ENCODE results near the gene ZNF407.

The ZNF407 gene

DNA sequence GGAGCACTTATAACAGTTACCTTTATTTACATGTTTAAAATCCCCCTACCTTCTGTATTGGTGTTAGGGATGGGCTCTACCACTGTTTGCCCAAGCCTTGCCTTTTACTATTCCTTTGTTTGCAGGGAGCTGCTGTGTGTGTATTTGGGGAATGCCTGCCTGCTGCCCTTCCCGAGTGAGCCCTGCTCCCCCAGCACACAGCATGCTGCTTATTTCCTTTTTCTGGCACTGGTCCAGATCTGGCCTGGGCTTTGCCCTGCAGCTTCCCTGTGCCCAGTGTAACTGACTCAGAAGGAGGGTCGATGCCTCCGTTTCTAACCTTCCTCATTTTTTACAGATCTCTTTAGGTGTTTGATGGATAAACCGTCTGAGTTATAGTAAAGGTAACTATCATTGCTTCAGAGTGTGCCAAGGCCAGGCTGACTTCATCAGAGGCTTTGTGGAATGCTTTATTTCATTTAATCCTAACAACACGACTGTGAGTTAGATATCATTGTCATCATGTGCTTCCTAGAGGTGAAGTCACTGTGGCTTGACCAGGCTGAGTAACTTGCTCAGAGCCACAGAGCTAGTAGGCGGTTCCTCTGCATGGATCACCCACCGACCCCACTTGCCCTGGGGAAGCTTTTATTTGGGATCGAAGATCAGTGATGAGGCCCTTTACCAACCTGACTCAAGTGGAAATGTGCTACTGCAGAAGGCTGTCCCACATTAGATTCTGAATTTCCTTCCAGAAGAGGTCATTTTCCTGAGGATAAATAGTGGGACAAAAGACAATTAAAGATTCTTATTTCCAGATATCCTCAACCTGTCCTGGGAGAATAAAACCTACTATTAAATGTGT lies 238.8 kb downstream of the ZNF407 start:
- Histone ChIP-seq H3K9me3 (ENCODE audit: control insufficient read depth, insufficient read depth, low read length) (no peaks in the 10 kb centered on the region), H3K36me3 (ENCODE audit: control insufficient read depth, insufficient read depth, low read length) (no peaks in the 10 kb centered on the region), H3K27me3 (ENCODE audit: control insufficient read depth, insufficient read depth, low read length) (no peaks in the 10 kb centered on the region), H3K4me3 (ENCODE audit: low read length) (no peak overlapping the region), H3K27ac (ENCODE audit: low read length) (no peak overlapping the region), H3K4me1 (ENCODE audit: control insufficient read depth, insufficient read depth, low read length) (no peaks in the 10 kb centered on the region)
- no CpG with 5 or more reads among the region's 8 CpGs for WGBS (ENCODE audit: insufficient coverage, insufficient read length)
- DNase-seq (ENCODE audit: low read depth, low spot score), result no peak

DNA sequence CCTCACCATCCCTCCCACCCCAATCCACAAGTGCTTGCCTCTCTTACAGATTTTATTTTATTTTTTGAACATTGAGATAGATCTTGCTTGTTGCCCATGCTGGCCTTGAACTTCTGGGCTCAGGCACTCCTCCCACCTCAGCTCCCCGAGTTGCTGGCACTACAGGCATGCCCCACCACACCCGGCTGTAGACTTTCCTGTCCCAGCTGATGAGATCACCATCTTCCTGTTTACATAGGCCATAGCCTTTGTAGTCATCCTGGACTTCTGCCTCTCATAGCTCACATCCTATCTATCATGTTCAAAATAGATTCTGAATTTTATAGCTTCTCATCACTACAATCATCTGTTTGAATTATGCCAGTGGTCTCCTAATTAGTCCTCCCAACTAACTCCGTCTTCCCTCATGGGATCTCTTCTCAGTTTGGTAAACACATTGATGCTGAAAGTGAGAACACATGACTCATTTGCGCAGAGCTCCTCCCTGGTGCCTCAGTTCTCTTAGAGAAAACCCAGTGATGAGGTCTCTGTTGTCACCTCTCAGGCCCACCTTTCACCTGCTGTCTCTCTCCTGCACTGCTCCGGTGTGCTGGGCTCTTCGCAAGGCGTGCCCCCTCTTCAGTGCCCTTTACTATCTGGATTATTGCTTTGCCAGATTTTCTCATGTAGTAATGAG lies 243.0 kb downstream of the ZNF407 start:
- H3K4me1 ChIP-seq (ENCODE audit: control insufficient read depth, insufficient read depth, low read length), result no peaks in the 10 kb centered on the region
- no CpG with 5 or more reads among the region's 7 CpGs for WGBS (ENCODE audit: insufficient coverage, insufficient read length)
- no peak overlapping the region for H3K27ac ChIP-seq (ENCODE audit: low read length)
- DNase-seq (ENCODE audit: low read depth, low spot score), result no peak
- H3K4me3 ChIP-seq (ENCODE audit: low read length), result no peak overlapping the region
- H3K27me3 ChIP-seq (ENCODE audit: control insufficient read depth, insufficient read depth, low read length), result no peaks in the 10 kb centered on the region
- H3K9me3 ChIP-seq (ENCODE audit: control insufficient read depth, insufficient read depth, low read length), result no peaks in the 10 kb centered on the region
- no peaks in the 10 kb centered on the region for H3K36me3 ChIP-seq (ENCODE audit: control insufficient read depth, insufficient read depth, low read length)

GRCh38 chr18:74841248-74841647 lies 243.6 kb downstream of the ZNF407 start:
- DNase-seq (ENCODE audit: low read depth, low spot score), result no peak
- Histone ChIP-seq H3K36me3 (ENCODE audit: control insufficient read depth, insufficient read depth, low read length) (no peaks in the 10 kb centered on the region), H3K4me1 (ENCODE audit: control insufficient read depth, insufficient read depth, low read length) (no peaks in the 10 kb centered on the region), H3K27ac (ENCODE audit: low read length) (no peak overlapping the region), H3K27me3 (ENCODE audit: control insufficient read depth, insufficient read depth, low read length) (no peaks in the 10 kb centered on the region), H3K4me3 (ENCODE audit: low read length) (no peak overlapping the region), H3K9me3 (ENCODE audit: control insufficient read depth, insufficient read depth, low read length) (no peaks in the 10 kb centered on the region)
- WGBS (ENCODE audit: insufficient coverage, insufficient read length), result no CpG with 5 or more reads among the region's 6 CpGs

DNA sequence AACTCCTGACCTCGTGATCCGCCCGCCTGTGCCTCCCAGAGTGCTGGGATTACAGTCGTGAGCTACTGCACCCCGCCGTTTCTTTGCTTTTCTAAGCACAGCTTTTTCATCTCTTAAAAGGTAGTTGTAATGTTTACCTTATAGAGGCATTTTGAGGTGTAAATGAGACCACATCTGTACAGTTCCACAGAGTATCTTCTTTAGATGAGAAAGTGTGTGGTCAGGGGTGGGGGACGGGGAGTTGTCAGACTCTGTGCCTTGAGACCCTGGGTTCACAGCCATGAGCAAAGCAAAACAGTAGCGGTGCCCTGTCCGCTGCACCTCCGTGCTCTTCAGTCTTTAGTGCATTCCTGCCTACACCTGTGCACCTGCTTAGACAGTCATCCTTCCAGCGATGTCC lies 251.6 kb downstream of the ZNF407 start:
- no CpG with 5 or more reads among the region's 11 CpGs for WGBS (ENCODE audit: insufficient coverage, insufficient read length)
- no peaks in the 10 kb centered on the region for H3K27me3 ChIP-seq (ENCODE audit: control insufficient read depth, insufficient read depth, low read length)
- no peaks in the 10 kb centered on the region for H3K4me1 ChIP-seq (ENCODE audit: control insufficient read depth, insufficient read depth, low read length)
- no peak overlapping the region for H3K4me3 ChIP-seq (ENCODE audit: low read length)
- H3K9me3 ChIP-seq (ENCODE audit: control insufficient read depth, insufficient read depth, low read length), result no peaks in the 10 kb centered on the region
- H3K27ac ChIP-seq (ENCODE audit: low read length), result no peak overlapping the region
- no peaks in the 10 kb centered on the region for H3K36me3 ChIP-seq (ENCODE audit: control insufficient read depth, insufficient read depth, low read length)
- no peak for DNase-seq (ENCODE audit: low read depth, low spot score)

GRCh38 chr18:74856434-74856833 lies 258.8 kb downstream of the ZNF407 start:
- no peaks in the 10 kb centered on the region for H3K9me3 ChIP-seq (ENCODE audit: control insufficient read depth, insufficient read depth, low read length)
- no peak for DNase-seq (ENCODE audit: low read depth, low spot score)
- H3K4me1 ChIP-seq (ENCODE audit: control insufficient read depth, insufficient read depth, low read length), result no peaks in the 10 kb centered on the region
- H3K4me3 ChIP-seq (ENCODE audit: low read length), result no peak overlapping the region
- no peak overlapping the region for H3K27ac ChIP-seq (ENCODE audit: low read length)
- no peaks in the 10 kb centered on the region for H3K27me3 ChIP-seq (ENCODE audit: control insufficient read depth, insufficient read depth, low read length)
- no peaks in the 10 kb centered on the region for H3K36me3 ChIP-seq (ENCODE audit: control insufficient read depth, insufficient read depth, low read length)

- H3K4me1 ChIP-seq (ENCODE audit: control insufficient read depth, insufficient read depth, low read length), result no peaks in the 10 kb centered on the region
- H3K27ac ChIP-seq (ENCODE audit: low read length), result no peak overlapping the region
- H3K36me3 ChIP-seq (ENCODE audit: control insufficient read depth, insufficient read depth, low read length), result no peaks in the 10 kb centered on the region
- no peak for DNase-seq (ENCODE audit: low read depth, low spot score)
- no peaks in the 10 kb centered on the region for H3K9me3 ChIP-seq (ENCODE audit: control insufficient read depth, insufficient read depth, low read length)
- H3K4me3 ChIP-seq (ENCODE audit: low read length), result no peak overlapping the region
- H3K27me3 ChIP-seq (ENCODE audit: control insufficient read depth, insufficient read depth, low read length), result no peaks in the 10 kb centered on the region
- no CpG with 5 or more reads among the region's 8 CpGs for WGBS (ENCODE audit: insufficient coverage, insufficient read length)
These were observed 259.3 kb downstream of the ZNF407 start for GRCh38 chr18:74856928-74857327.

DNA sequence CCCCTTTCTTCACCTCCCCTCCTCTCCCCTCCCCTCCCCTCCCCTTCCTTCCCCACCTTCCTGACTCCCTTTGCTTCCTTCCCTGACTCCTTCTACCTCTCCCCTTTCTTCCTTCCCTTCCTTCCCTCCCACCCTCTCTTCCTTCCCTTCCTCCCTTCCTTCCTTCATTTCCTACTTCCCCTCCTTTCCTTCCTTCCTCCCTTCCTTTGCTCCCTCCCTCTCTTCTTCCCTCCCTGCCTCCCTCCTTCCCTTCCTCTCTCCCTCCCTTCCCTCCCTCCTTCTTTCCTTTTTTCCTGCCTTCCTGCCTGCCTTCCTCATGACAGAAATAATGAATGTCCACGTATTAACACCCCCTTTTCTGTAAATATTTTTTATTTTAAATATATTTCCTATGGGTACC lies 260.2 kb downstream of the ZNF407 start:
- Histone ChIP-seq H3K9me3 (ENCODE audit: control insufficient read depth, insufficient read depth, low read length) (no peaks in the 10 kb centered on the region), H3K27me3 (ENCODE audit: control insufficient read depth, insufficient read depth, low read length) (no peaks in the 10 kb centered on the region), H3K4me3 (ENCODE audit: low read length) (no peak overlapping the region), H3K4me1 (ENCODE audit: control insufficient read depth, insufficient read depth, low read length) (no peaks in the 10 kb centered on the region), H3K27ac (ENCODE audit: low read length) (no peak overlapping the region), H3K36me3 (ENCODE audit: control insufficient read depth, insufficient read depth, low read length) (no peaks in the 10 kb centered on the region)
- WGBS (ENCODE audit: insufficient coverage, insufficient read length), result no CpG with 5 or more reads among the region's 1 CpG
- DNase-seq (ENCODE audit: low read depth, low spot score), result no peak

GRCh38 chr18:74861154-74861553 lies 263.5 kb downstream of the ZNF407 start:
- Histone ChIP-seq H3K4me1 (ENCODE audit: control insufficient read depth, insufficient read depth, low read length) (no peaks in the 10 kb centered on the region), H3K27ac (ENCODE audit: low read length) (no peak overlapping the region), H3K27me3 (ENCODE audit: control insufficient read depth, insufficient read depth, low read length) (no peaks in the 10 kb centered on the region), H3K9me3 (ENCODE audit: control insufficient read depth, insufficient read depth, low read length) (no peaks in the 10 kb centered on the region), H3K4me3 (ENCODE audit: low read length) (no peak overlapping the region), H3K36me3 (ENCODE audit: control insufficient read depth, insufficient read depth, low read length) (no peaks in the 10 kb centered on the region)
- WGBS (ENCODE audit: insufficient coverage, insufficient read length), result no CpG with 5 or more reads among the region's 4 CpGs
- DNase-seq (ENCODE audit: low read depth, low spot score), result no peak

DNA sequence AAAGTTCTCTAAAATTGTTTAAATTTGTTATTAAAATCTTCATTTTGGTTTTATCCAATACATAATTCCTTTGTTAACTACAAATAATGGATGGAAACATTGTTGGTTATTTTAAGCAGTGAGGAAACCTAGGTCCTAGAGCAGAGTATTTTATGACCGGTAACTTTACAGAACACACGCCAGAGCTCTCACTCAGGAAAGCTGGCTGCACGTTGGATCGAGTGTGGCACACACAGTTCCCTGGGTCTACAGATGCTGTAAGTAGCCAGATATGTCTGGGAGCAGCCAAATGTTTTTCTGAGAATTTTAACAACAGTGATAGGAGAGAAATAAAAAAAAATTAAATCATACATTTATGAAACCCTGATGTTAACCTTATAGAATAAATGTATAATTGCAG lies 264.4 kb downstream of the ZNF407 start:
- Histone ChIP-seq H3K36me3 (ENCODE audit: control insufficient read depth, insufficient read depth, low read length) (no peaks in the 10 kb centered on the region), H3K27ac (ENCODE audit: low read length) (no peak overlapping the region), H3K9me3 (ENCODE audit: control insufficient read depth, insufficient read depth, low read length) (no peaks in the 10 kb centered on the region), H3K4me1 (ENCODE audit: control insufficient read depth, insufficient read depth, low read length) (no peaks in the 10 kb centered on the region), H3K27me3 (ENCODE audit: control insufficient read depth, insufficient read depth, low read length) (no peaks in the 10 kb centered on the region), H3K4me3 (ENCODE audit: low read length) (no peak overlapping the region)
- no peak for DNase-seq (ENCODE audit: low read depth, low spot score)
- WGBS (ENCODE audit: insufficient coverage, insufficient read length), result no CpG with 5 or more reads among the region's 4 CpGs

DNA sequence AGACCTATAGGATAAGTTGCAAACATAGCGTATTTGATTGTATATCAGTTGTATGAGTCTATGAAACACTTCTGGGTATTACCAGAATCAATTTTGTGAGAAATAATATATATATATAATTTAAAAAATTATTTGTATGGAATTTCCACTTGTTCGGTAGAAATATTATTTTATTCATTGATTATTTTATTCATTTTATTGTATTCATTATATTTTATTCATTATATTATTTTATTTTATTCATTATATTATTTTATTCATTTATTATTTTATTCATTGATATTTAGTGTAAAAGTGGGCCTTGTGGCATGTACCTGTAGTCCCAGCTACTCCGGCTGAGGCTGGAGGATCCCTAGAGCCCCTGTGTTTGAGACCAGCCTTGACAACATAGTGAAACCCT lies 268.9 kb downstream of the ZNF407 start:
- WGBS (ENCODE audit: insufficient coverage, insufficient read length), result no CpG with 5 or more reads among the region's 3 CpGs
- Histone ChIP-seq H3K4me3 (ENCODE audit: low read length) (no peak overlapping the region), H3K36me3 (ENCODE audit: control insufficient read depth, insufficient read depth, low read length) (no peaks in the 10 kb centered on the region), H3K9me3 (ENCODE audit: control insufficient read depth, insufficient read depth, low read length) (no peaks in the 10 kb centered on the region), H3K27ac (ENCODE audit: low read length) (no peak overlapping the region), H3K4me1 (ENCODE audit: control insufficient read depth, insufficient read depth, low read length) (no peaks in the 10 kb centered on the region), H3K27me3 (ENCODE audit: control insufficient read depth, insufficient read depth, low read length) (no peaks in the 10 kb centered on the region)
- no peak for DNase-seq (ENCODE audit: low read depth, low spot score)

- no peak for DNase-seq (ENCODE audit: low read depth, low spot score)
- Histone ChIP-seq H3K4me3 (ENCODE audit: low read length) (no peak overlapping the region), H3K27me3 (ENCODE audit: control insufficient read depth, insufficient read depth, low read length) (no peaks in the 10 kb centered on the region), H3K27ac (ENCODE audit: low read length) (no peak overlapping the region), H3K9me3 (ENCODE audit: control insufficient read depth, insufficient read depth, low read length) (no peaks in the 10 kb centered on the region), H3K4me1 (ENCODE audit: control insufficient read depth, insufficient read depth, low read length) (peaks cover 1% of the 10 kb centered on the region; the same call in 1 of the 2 replicates), H3K36me3 (ENCODE audit: control insufficient read depth, insufficient read depth, low read length) (no peaks in the 10 kb centered on the region)
- no CpG with 5 or more reads among the region's 4 CpGs for WGBS (ENCODE audit: insufficient coverage, insufficient read length)
These were observed 270.8 kb downstream of the ZNF407 start for GRCh38 chr18:74868461-74868860.

Data from iPS DF 6.9 (cell line).